K562 (cell line): ENCODE measurements around the gene SDE2.

Experiments used
- ARID3B ChIP-seq: fragments of 250-450 bp; sonication (Bioruptor Pico); IDR thresholded peaks from 2 replicates; pipeline ENCODE4 v1.4.0; 2020; ENCODE audit warnings: borderline replicate concordance
- CEBPB ChIP-seq: fragments of 450-650 bp; IDR thresholded peaks from 2 replicates; pipeline ENCODE4 v1.6.1; 2016; ENCODE audit warnings: missing genetic modification characterization, missing compliant biosample characterization
- CTCF ChIP-seq, 3 experiments: IDR thresholded peaks in 2 of 3; conservative IDR thresholded peaks in 1 of 3; 2 replicates each; pipeline ENCODE4 v1.5.1; 2011 to 2012; ENCODE audit warnings: low read length in 3 of 3, mild to moderate bottlenecking in 3 of 3, control low read depth in 2 of 3, improper control_type of control experiment in 1 of 3, inconsistent platforms in 1 of 3, low read depth in 1 of 3, mixed read lengths in 1 of 3, moderate library complexity in 1 of 3; ENCODE audit not compliant: insufficient read depth in 2 of 3
- HNRNPK ChIP-seq: fragments of 200-400 bp; formaldehyde crosslinking; IDR thresholded peaks from one replicate; pipeline ENCODE4 v1.6.1; 2018; ENCODE audit warnings: mild to moderate bottlenecking, low read depth, low read length; ENCODE audit not compliant: poor library complexity, severe bottlenecking
- NONO ChIP-seq, 2 experiments: fragments of 200-400 bp in 1 of 2; fragments of 450-650 bp in 1 of 2; formaldehyde crosslinking in 1 of 2; IDR thresholded peaks; 2 replicates each; pipeline ENCODE4 v1.6.1; 2017; ENCODE audit warnings: low read depth in 2 of 2, mild to moderate bottlenecking in 2 of 2, moderate library complexity in 2 of 2, low read length in 1 of 2
- PKNOX1 ChIP-seq: fragments of 450-650 bp; IDR thresholded peaks from 2 replicates; pipeline ENCODE4 v1.6.1; 2016
- POLR3G ChIP-seq: IDR thresholded peaks from 2 replicates; pipeline ENCODE4 v1.6.1; 2011; ENCODE audit not compliant: insufficient read length, insufficient replicate concordance; ENCODE audit errors: extremely low read depth
- ZBTB7A ChIP-seq: IDR thresholded peaks from 2 replicates; pipeline ENCODE4 v1.6.1; 2011; ENCODE audit warnings: low read depth, mild to moderate bottlenecking, low read length, moderate library complexity, borderline replicate concordance; ENCODE audit not compliant: control insufficient read depth
- ZEB2 ChIP-seq: fragments of 450-650 bp; IDR thresholded peaks from 2 replicates; pipeline ENCODE4 v1.6.1; 2016
- ZNF232 ChIP-seq: sonication (generic); formaldehyde crosslinking; IDR thresholded peaks from 2 replicates; pipeline ENCODE4 v1.8.0; 2022; ENCODE audit warnings: mild to moderate bottlenecking, missing genetic modification reagents
- ZNF639 ChIP-seq, 2 experiments: fragments of 200-800 bp in 1 of 2; sonication (Bioruptor generic) in 1 of 2; sonication (generic) in 1 of 2; formaldehyde crosslinking in 1 of 2; IDR thresholded peaks in 1 of 2; conservative IDR thresholded peaks in 1 of 2; 2 replicates each; pipeline versions ENCODE4 v1.5.0 to v1.6.1; 2016 to 2020; ENCODE audit warnings: missing compliant biosample characterization in 1 of 2, missing genetic modification characterization in 1 of 2, missing genetic modification reagents in 1 of 2

- no peak for TF ChIP-seq ZNF232 (CRISPR knock-in tag)
- no peak for TF ChIP-seq PKNOX1
- no peak for TF ChIP-seq HNRNPK
- no peak for TF ChIP-seq ZNF639 (CRISPR knock-in tag; conservative IDR thresholded peaks at IDR 0.05 in 1 of 2, IDR thresholded peaks at IDR 0.05 in 1 of 2)
- no peak for TF ChIP-seq CEBPB (tag)
- TF ChIP-seq ARID3B (CRISPR knock-in tag), result no peak
- TF ChIP-seq NONO (IDR thresholded peaks at IDR 0.05; ENCODE audit: low read depth in 2 of 2, low read length in 1 of 2), result no peak
- TF ChIP-seq CTCF (IDR thresholded peaks at IDR 0.05 in 2 of 3, conservative IDR thresholded peaks at IDR 0.05 in 1 of 3; ENCODE audit: insufficient read depth in 2 of 3, low read depth in 1 of 3, low read length in 3 of 3), result no peak
- no peak for TF ChIP-seq ZBTB7A
- no peak for TF ChIP-seq ZEB2
- no peak for TF ChIP-seq POLR3G
Observed at GRCh38 chr1:225942574-225942973, 56.6 kb downstream of the SDE2 start.
